ENCODE data around the gene ZFAND4.

- TF ChIP-seq NFIC (IDR thresholded peaks at IDR 0.05) (no peak), CEBPB (IDR thresholded peaks at IDR 0.05) (no peak), EP300 (IDR thresholded peaks at IDR 0.05; ENCODE audit: borderline replicate concordance) (no peak), USF1 (IDR thresholded peaks at IDR 0.05) (no peak), TEAD4 (IDR thresholded peaks at IDR 0.05) (no peak)
Observed at GRCh38 chr10:45646384-45647050, 26.1 kb downstream of the ZFAND4 start.

Measured in Ishikawa (cell line).